Ascending aorta (tissue), 2 donors: Measurements from ENCODE around the gene OFD1. TPM values are rescaled to one million over a fixed set of nuclear protein-coding genes. Genes with fewer than 3 reads are reported as not detected.

Source experiments
- DNase-seq, 2 donors: peaks; one replicate each; pipeline ENCODE4 v3.0.0-alpha.2; 2019; ENCODE audit warnings: low spot score in 2 of 2
- H3K27ac ChIP-seq, 2 donors: fragments of 200-600 bp; sonication (generic); one replicate each; pipeline ENCODE4 v1.5.1; 2016 to 2017; ENCODE audit warnings: mild to moderate bottlenecking in 1 of 2
- H3K27me3 ChIP-seq: fragments of 200-600 bp; sonication (generic); one replicate; pipeline ENCODE4 v1.5.1; 2017
- H3K36me3 ChIP-seq, 2 donors: fragments of 200-600 bp; sonication (generic); one replicate each; pipeline ENCODE4 v1.5.1; 2016
- H3K4me1 ChIP-seq, 2 donors: fragments of 200-600 bp; sonication (generic); one replicate each; pipeline ENCODE4 v1.5.1; 2016 to 2017; ENCODE audit warnings: mild to moderate bottlenecking in 1 of 2
- H3K4me3 ChIP-seq, 2 donors: fragments of 200-600 bp; sonication (generic); one replicate each; pipeline ENCODE4 v1.5.1; 2016 to 2017; ENCODE audit warnings: mild to moderate bottlenecking in 1 of 2
- H3K9me3 ChIP-seq, 2 donors: fragments of 200-600 bp; sonication (generic); one replicate each; pipeline ENCODE4 v1.5.1; 2016
- intact Hi-C: fragments of 100-400 bp; cut with DNase I; formaldehyde crosslinking; loops from one replicate; pipeline ENCODE4 v1.15.1; 2023
- total RNA-seq: library from RNA; depleted of rRNA; stranded (reverse); fragments of >200 nt; gene quantifications from one replicate; pipeline ENCODE4 v1.1.0, GENCODE V29; 2016
- TF ChIP-seq, protein P1 (sequence below), 3 experiments: fragments of 200-600 bp in 2 of 3; fragments of 450-650 bp in 1 of 3; sonication (generic) in 2 of 3; IDR thresholded peaks; one replicate each; pipeline ENCODE4 v1.5.1; 2016 to 2019; ENCODE audit warnings: antibody characterized with exemption in 3 of 3, mild to moderate bottlenecking in 1 of 3, moderate library complexity in 1 of 3

OFD1 gene
- total RNA-seq, 1 donor from 2014 or later = 8.4 TPM

DNA sequence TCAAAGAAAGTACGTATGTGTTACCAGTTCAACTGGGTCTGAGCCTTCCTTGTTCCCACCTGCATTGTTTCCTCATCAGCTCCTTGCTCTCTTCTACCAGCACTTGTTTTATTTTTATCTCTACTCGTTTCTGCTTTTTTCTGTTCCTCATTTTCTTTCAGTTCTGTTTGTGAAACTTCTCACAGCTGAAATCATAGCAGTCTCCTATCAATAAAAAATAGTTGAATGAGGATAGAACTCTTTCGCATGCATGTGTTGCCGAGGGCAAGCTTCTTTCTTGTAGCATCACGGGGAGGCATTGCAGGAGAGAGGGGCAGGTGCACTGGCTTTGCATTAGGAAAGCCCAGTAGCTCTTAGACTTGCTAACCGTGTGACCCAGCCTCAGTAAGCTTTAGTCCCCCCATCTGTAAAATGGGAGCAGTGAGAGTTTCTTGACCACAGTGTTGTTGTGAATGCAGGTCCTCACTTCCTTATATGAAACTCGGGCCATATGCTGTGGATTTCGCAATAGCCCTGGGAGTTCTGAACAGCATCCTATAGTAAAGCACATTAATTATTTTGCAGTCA is 24.7 kb downstream of the OFD1 start:
- Histone ChIP-seq H3K9me3 (no peaks in the 10 kb centered on the region), H3K27me3 (no peaks in the 10 kb centered on the region), H3K27ac (no peak overlapping the region), H3K4me1 (peaks cover 0 to 5% of the 10 kb centered on the region in 2 donors), H3K4me3 (no peak overlapping the region), H3K36me3 (peaks cover 19 to 56% of the 10 kb centered on the region in 2 donors)
- no peak for DNase-seq
- TF ChIP-seq, protein P1, sequence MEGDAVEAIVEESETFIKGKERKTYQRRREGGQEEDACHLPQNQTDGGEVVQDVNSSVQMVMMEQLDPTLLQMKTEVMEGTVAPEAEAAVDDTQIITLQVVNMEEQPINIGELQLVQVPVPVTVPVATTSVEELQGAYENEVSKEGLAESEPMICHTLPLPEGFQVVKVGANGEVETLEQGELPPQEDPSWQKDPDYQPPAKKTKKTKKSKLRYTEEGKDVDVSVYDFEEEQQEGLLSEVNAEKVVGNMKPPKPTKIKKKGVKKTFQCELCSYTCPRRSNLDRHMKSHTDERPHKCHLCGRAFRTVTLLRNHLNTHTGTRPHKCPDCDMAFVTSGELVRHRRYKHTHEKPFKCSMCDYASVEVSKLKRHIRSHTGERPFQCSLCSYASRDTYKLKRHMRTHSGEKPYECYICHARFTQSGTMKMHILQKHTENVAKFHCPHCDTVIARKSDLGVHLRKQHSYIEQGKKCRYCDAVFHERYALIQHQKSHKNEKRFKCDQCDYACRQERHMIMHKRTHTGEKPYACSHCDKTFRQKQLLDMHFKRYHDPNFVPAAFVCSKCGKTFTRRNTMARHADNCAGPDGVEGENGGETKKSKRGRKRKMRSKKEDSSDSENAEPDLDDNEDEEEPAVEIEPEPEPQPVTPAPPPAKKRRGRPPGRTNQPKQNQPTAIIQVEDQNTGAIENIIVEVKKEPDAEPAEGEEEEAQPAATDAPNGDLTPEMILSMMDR (IDR thresholded peaks at IDR 0.05) = no peak
- intact Hi-C loops = no loop called here

DNA sequence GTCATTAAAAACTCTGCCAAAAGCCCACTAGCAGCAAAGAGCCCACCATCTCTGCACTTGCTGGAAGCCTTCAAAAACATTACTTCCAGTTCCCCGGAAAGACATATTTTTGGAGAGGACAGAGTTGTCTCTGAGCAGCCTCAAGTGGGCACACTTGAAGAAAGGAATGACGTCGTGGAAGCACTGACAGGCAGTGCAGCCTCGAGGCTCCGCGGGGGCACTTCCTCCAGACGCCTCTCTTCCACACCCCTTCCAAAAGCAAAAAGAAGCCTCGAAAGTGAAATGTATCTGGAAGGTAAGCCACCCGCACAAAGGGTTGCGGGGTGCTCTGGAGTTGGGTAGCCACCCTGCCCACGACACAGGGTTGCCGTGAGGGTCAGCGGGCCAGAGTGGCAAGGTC is 25.9 kb downstream of the OFD1 start:
- DNase-seq = no peak
- Histone ChIP-seq H3K9me3 (no peaks in the 10 kb centered on the region), H3K4me3 (no peak overlapping the region), H3K4me1 (peaks cover 0 to 5% of the 10 kb centered on the region in 2 donors), H3K27ac (no peak overlapping the region), H3K27me3 (no peaks in the 10 kb centered on the region), H3K36me3 (peaks cover 13 to 46% of the 10 kb centered on the region in 2 donors)
- intact Hi-C loops = loop anchor here (10.0 kb wide), 1 partner anchor 134 kb away; no protein-coding TSS in a partner anchor
- TF ChIP-seq, protein P1 (IDR thresholded peaks at IDR 0.05) = no peak

DNA sequence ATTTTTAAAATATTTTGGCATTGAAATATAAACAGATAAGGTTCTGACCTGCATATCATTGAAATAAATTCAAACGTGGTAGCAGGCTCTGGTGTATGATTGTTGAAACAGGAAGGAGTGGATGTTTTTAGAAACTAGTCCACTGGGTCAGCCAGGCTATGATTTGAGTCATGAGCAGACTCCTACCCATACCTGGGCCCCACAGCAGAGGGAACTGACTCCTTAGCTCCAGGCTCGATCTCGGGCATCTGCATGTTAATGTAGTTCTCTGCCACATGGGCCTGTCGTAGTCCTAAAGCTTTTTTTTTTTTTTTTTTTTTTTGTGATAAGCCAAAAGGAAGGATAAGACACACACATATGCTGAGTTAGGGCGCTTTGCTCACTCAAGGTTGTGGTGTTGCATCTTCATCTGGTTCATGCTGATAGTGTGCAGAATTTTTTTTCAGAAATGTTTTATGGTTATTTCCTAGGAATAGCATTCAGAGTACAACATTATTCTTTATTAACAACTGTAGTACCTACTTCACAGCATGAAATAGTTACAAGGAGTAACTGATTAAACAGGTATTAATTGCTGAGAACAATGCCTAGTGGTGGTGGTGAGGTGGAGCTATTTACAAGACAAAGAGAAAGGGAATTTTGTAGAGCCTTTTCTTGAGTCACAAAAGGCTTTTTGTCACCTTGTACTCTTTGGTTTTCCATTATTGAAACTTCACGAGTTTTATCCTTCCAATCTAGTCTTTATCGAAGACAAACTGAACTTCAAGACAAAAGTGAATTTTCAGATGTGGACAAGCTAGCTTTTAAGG is 27.3 kb downstream of the OFD1 start:
- H3K27ac ChIP-seq = no peak overlapping the region
- TF ChIP-seq, protein P1 (IDR thresholded peaks at IDR 0.05) = no peak
- intact Hi-C loops = loop anchor here (10.0 kb wide), 1 partner anchor 133 kb away; no protein-coding TSS in a partner anchor

GRCh38 chrX:13763489-13763888 is 28.9 kb downstream of the OFD1 start:
- H3K27me3 ChIP-seq = no peaks in the 10 kb centered on the region
- peaks cover 0 to 5% of the 10 kb centered on the region in 2 donors for H3K4me1 ChIP-seq
- no peak overlapping the region for H3K4me3 ChIP-seq
- peaks cover 12 to 46% of the 10 kb centered on the region in 2 donors for H3K36me3 ChIP-seq
- no peak for DNase-seq
- TF ChIP-seq, protein P1 (IDR thresholded peaks at IDR 0.05) = no peak
- no peak overlapping the region for H3K27ac ChIP-seq
- intact Hi-C loops = loop anchor here (10.0 kb wide), 1 partner anchor 131 kb away; no protein-coding TSS in a partner anchor
- no peaks in the 10 kb centered on the region for H3K9me3 ChIP-seq

More for the DNA sequence above, 27.3 kb downstream of the OFD1 start:
- Histone ChIP-seq H3K27me3 (no peaks in the 10 kb centered on the region), H3K9me3 (no peaks in the 10 kb centered on the region), H3K36me3 (peaks cover 13 to 47% of the 10 kb centered on the region in 2 donors), H3K4me1 (peaks cover 0 to 5% of the 10 kb centered on the region in 2 donors), H3K4me3 (no peak overlapping the region)
- no peak for DNase-seq

DNA sequence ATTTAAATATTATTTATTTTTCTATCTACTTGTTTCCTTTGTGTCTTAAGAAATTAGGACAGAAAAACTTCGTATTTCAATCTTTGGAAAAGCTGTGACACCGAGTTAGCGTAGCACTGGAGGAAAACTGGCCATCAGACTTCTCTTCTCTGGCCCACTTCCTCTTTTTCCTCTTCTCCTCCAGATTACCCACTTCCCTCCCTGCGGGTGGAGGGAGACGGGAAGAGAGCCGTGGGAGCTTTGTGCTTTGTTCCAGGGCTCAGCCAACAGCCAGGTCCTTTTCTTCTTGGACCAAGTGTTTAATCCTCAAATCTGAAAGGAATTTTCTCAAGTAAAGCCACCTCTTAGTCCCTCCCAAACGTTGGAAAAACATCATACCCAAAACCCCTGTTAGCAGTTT is 29.7 kb downstream of the OFD1 start:
- TF ChIP-seq, protein P1 (IDR thresholded peaks at IDR 0.05) = no peak
- H3K27ac ChIP-seq = peak overlapping the region in 1 of 2 donors; percentile 22
- H3K9me3 ChIP-seq = no peaks in the 10 kb centered on the region
- H3K4me1 ChIP-seq = peaks cover 0 to 5% of the 10 kb centered on the region in 2 donors
- H3K36me3 ChIP-seq = peaks cover 7 to 46% of the 10 kb centered on the region in 2 donors
- intact Hi-C loops = loop anchor here (10.0 kb wide), 1 partner anchor 131 kb away; no protein-coding TSS in a partner anchor
- no peak for DNase-seq
- H3K4me3 ChIP-seq = no peak overlapping the region
- H3K27me3 ChIP-seq = no peaks in the 10 kb centered on the region
